ENCODE measurements around the gene HDAC5.

HDAC5 gene

DNA sequence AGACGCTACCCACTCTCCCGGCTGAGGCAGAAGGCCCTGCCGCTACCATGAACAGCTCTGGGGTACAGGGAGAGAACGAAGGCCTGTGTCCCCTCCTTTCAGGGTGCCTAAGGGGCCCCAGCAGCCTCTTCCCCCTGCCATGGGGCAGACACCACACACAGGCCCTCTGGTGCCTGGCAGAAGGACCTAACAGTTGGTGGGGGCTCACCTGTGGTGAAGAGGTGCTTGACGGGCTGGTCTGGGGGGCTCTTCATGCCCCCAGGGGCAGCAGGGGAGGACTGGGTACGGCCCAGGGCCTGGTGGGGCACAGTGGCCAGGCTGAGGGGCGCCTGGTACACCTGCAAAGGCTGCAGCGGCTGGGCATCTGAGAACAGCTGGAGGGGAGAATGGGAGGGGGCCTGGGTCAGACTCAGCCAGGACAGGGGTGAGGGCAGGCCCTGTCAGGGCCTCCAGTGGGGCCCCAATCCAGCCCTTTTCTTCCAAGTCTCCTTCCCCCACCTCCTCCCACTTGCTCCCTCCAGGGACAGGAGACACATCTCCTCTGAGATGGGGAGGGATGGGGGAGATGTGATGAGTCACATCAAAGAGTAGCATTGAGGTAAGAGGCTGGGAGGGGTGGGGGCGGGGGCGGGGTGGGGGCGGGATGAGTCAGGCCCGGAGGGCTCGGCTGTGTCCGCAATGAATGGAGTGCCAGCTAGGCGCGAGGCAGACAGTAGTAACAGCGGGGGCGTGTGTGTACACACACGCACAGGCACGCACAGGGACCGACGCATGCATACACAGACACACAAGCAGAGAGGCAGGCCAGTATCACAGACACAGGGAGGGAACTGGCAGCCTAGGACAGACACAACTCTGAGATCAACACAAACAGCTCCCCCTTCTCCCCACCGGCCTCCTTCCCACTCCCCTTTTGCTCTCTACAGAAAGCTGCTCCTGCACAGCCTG, 36.8 kb downstream of the HDAC5 start:
- no peak for DNase-seq (ENCODE audit: low spot score)

- DNase-seq (ENCODE audit: low spot score), result no peak
Measured at GRCh38 chr17:44085908-44086307, 37.5 kb downstream of the HDAC5 start.

DNA sequence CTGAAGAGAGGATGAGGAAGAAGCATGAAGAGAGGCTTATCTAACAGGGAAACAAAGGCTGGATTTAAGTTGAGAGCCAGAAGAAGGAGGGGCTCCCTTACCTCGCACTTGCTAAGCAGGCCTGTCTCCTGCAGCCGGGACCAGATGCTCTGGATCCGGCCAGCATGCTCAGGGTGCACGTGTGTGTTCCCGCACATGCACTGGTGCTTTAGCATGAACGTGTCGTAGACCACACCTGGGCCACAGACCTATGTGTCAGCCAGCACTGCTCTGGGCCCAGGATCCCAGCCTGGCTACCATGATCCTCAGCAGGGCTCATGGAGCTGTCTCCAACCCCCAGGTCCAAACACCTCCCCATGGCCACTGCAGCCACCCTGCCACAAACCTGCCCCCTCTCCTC, 38.5 kb downstream of the HDAC5 start:
- no peak for DNase-seq (ENCODE audit: low spot score)

DNA sequence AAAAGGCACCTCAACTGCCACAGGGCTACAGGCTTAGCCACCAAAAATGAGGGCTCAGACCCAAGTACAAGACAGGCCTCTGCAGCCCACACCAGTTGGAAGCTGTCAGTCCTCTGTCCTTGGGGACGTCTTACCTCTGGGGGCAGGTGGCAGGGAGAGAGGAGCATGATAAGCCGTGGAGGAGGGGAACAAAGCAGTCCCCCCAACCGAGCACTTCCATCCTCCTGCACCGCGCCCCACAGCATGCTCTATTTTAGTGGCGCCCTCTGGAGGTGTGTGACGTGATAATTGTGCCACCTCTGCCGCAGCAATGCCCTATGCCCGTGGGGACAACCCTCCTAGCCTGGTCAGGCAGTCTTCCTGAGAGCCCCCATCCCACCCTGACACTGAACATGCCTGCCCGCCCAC, 39.3 kb downstream of the HDAC5 start:
- DNase-seq (ENCODE audit: low spot score), result no peak

- DNase-seq (ENCODE audit: low spot score), result no peak
Measured at GRCh38 chr17:44083250-44083849, 40.1 kb downstream of the HDAC5 start.

GRCh38 chr17:44082256-44082927, 41.0 kb downstream of the HDAC5 start:
- no peak for DNase-seq (ENCODE audit: low spot score)

DNA sequence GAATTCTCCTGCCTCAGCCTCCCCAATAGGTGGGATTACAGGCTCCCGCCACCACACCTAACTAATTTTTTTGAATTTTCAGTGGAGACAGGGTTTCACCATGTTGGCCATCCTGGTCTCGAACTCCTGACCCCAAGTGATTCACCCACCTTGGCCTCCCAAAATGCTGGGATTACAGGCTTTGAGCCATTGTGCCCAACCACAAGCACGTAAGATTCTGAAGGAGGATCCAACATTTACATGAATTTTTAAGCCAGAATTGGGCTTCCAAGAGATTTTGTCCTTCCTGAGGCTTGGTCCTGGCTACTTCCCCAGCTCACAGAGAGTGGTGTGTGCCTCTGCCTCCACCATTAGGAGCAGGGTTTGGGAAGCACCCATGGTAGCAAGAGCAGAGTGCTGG, 41.8 kb downstream of the HDAC5 start:
- no peak for DNase-seq (ENCODE audit: low spot score)

- DNase-seq (ENCODE audit: low spot score), result no peak
Measured at GRCh38 chr17:44079877-44080821, 43.3 kb downstream of the HDAC5 start.

DNA sequence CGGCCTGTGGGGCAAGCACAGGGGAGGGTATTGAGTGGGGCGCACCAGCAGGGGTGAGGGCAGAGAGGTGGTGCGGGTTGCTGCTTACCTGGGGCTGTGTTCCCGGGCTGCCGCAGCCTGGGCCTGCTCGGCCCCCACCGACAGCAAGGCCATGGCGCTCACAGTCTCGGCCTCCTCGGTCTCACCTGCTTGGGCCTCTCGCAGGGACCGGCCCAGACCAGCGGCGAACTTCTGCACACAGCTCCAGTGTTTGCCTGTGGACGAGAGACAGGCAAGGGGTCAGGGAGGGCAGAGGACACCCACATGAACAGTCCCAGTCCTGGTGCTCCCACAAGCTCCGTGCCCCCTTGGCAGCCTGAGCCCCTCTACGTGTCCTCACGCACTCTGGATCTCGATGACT, 45.0 kb downstream of the HDAC5 start:
- no peak for DNase-seq (ENCODE audit: low spot score)

DNA sequence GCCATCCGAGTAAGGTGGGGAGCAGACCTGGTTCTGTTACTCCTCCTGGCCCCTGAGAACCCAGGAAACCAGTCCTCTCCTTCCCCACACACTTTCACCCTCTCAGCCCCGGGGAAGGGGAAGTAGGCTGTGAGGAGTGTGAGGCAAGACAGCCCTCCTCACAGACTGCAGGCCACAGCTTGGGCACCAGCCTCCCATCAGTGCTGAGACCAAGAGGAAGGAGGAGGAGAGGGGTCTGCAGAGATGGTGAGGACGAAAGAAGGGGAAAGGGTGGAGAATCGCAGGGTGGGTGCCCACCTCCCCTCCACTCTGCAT, 45.9 kb downstream of the HDAC5 start:
- no peak for DNase-seq (ENCODE audit: low spot score)

DNA sequence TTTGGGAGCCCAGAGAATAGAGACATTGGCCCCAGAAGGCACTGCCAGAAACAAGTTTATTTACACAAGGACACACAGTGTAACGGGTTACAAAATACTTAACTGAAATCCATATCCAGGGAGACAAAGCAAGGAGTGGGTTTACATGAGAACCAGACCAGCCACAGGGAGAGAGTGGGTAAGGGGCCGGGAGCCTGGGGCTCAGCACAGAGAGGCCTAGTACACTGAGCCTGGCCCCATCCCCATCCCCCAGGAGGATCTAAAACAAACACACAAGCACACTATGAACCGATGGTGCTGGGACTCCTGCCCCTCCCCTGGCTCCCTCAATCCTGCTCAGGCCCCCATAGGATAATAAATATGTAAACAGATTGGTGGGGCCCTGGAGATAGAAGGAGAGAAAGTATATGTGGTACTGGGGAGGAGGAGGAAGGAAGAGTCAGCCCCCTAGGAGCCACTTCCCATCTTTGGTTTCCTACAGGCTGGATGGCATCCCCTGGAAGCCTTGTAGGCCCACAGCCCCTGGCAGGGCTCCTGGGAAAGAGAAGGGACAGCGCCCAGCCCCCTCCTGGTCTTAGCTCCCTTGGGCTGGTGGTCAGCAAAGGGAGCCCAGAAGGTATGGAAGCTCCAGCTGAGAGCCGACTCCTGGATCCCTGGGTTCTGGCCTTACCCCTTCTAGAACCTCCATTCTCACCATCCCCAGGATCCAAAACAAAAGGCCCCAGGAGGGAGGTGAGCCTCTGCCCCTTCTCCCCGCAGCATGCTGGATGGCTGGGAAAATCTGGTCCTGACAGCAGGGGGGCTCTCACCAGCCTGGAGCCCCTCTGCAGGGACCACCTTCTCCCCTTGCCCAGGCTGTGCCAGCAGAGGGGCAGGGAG, 46.5 kb downstream of the HDAC5 start:
- DNase-seq (ENCODE audit: low spot score), result no peak

DNA sequence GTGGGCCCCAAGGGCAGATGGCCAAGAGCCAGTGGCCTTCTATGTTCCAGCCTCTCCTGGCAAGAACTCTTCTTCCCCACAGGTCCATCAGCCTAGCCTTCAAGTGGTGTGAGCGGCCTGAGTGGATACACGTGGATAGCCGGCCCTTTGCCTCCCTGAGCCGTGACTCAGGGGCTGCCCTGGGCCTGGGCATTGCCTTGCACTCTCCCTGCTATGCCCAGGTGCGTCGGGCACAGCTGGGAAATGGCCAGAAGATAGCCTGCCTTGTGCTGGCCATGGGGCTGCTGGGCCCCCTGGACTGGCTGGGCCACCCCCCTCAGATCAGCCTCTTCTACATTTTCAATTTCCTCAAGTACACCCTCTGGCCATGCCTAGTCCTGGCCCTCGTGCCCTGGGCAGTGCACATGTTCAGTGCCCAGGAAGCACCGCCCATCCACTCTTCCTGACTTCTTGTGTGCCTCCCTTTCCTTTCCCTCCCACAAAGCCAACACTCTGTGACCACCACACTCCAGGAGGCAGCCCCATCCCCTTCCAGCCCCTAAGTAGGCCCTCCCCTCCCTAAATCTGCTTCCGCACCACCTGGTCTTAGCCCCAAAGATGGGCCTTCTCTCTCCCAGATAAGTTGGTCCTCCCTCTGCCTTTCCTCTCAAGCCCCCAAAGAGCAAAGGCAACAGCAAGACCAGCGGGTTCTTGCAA, 47.7 kb downstream of the HDAC5 start:
- DNase-seq (ENCODE audit: low spot score), result no peak

GRCh38 chr17:44074911-44075285, 48.5 kb downstream of the HDAC5 start:
- no peak for DNase-seq (ENCODE audit: low spot score)

DNA sequence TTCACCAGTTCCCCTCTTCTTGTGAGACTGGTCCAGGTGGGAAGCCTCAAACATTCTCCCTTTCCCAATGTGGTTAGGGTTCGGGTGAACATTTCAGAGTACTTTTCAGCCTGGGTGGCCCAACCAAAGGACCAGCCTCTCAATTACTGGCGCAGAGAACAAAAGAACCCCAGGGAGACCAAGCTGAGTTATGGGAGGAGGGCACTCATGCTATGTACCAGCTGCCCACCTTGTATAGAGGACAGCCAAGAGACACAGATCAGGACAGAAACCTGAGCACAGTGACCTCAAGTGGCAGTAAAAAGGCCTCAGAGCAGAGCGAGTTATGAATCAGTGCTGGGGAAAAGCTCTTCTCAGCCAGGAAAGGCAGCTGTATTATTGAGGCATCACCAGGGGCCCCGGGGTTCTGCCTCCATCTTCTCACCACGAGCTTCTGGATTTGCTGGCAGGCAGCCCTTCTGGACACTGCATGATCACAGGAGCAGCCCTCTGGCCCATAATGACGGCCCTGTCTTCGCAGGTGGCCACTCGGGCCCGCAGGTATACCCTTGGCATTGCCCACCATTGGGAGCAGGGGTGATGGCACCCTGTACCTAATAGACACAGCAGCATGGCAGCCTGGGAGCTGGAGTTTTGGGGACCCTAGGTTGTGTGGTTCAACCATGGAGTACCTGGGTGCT, 49.1 kb downstream of the HDAC5 start:
- no peak for DNase-seq (ENCODE audit: low spot score)

- DNase-seq (ENCODE audit: low spot score), result no peak
Measured at GRCh38 chr17:44071772-44072171, 51.7 kb downstream of the HDAC5 start.

DNA sequence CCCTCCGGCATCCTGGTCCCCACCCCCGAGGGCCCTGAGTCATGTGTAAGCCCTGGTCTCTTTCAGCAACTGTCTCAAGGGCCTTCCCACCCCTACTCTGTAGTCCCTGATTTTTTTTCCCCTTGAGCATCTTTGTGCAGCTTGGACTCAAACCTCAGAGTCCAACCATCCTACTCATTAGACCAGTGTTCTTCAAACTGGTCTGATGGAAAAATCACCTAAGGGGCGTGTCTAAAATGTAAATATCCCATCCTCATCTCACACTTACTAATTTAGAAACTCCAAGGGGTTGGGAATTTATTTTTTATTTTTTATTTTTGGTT, 52.3 kb downstream of the HDAC5 start:
- DNase-seq (ENCODE audit: low spot score), result no peak

GRCh38 chr17:44070455-44071197, 52.8 kb downstream of the HDAC5 start, which contains the start of gene G6PC3:
TSS of gene G6PC3 (plus strand) at chr17:44070735. CDS start at chr17:44070966, 231 bp downstream.
- peak; percentile 86 for DNase-seq (ENCODE audit: low spot score)

DNA sequence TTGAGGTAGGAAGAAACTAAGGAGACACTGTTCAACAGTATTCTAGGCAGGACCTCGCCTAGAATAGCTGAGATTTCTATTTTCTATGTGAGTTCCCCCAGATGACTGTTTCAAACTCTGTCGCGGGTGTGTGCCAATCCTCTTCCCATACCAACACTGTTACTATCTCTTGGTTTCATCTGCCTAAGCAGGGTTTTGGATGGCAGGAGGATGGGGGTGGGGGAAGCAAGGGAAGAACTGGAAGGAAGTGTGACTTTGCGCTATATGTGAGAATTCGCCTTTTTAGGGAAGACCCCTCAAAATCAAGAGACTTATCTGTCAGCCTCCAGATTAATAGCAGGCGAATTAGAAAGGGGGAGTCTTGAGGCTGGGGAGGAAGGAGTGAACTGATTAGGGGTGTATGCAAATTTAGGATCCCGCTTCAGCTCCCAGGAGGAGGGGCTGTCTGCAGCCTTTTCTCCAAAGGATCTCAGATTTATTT, 53.4 kb downstream of the HDAC5 start:
- peak; percentile 18 for DNase-seq (ENCODE audit: low spot score)

GRCh38 chr17:44067545-44067940, 55.9 kb downstream of the HDAC5 start:
- DNase-seq (ENCODE audit: low spot score), result no peak

All from germinal center (tissue), 1 donor.